ENCODE data around the gene PTCSC3.

The PTCSC3 gene

DNA sequence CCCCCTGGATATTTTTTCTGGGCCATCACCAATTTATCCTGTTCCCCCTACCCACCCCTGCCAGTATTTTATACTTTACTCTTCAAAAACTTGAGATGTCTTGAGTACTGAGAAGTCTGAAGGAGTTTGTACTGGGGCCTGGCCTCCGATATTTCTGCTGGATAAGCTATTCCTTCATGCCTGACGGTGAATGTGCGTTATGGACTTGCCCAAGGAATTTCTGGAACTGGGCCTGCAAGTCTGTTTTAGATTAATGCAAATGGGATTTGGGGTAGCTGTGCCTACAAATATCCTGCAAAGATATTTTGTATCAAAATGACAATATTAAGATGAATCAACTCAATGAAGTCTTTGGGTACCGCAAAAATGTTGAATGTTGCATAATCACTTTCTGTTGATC, at the start of gene PTCSC3:
TSS of gene PTCSC3 (minus strand) at position 199 of the 400 bp plus-strand sequence.
- no peak for DNase-seq (ENCODE audit: low spot score)

- DNase-seq (ENCODE audit: low spot score): no peak
These were observed 49.6 kb upstream of the PTCSC3 start for GRCh38 chr14:36226164-36226563.

GRCh38 chr14:36224176-36224575, 47.7 kb upstream of the PTCSC3 start:
- peak; percentile 10 for DNase-seq (ENCODE audit: low spot score)

- no peak for DNase-seq (ENCODE audit: low spot score)
These were observed 47.0 kb upstream of the PTCSC3 start for GRCh38 chr14:36223558-36223957.

DNA sequence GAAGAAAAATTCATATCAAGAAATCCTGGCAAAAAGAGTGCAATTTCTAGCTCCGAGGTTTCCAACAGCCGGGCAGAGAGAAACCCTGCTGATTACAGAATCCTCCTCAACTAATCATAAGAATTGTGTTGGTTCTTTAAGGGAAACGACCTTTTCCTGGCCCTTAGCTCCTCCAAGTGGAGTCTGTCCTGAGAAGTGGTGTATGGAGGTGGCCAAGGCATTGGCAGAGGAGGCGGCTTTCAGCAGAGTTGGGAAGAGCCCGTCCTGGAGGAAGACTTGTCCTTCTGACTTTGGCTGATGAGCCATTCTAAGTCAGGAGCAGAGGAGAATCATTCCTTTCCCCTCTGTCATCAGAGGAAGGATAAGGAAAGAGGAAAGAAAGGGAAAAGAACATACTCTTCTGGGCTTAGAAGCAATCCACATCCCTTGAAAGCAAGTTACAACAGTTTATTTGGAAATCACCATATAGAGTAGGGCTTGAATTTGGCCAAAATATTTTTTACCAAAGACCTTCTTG, 46.5 kb upstream of the PTCSC3 start:
- DNase-seq (ENCODE audit: low spot score): no peak

GRCh38 chr14:36222337-36222736, 45.8 kb upstream of the PTCSC3 start:
- DNase-seq (ENCODE audit: low spot score): no peak

DNA sequence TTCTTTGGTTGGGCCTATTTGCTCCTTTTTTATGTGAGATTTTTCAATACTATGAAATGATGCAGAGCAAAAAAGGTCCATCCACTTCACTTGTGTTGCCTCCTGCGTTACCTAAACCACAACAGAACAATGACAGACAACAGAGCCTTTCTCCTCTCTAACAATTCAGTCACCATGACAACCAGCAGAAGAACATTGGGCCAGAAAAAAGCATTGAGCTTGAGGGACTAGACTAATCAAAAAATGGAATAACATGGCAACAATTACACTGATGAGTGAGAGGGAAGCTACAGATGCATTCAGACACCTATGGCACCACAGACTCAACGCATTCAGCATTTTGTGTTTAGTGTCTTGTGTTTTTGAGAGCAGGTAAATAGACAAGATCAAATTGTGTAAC, 44.6 kb upstream of the PTCSC3 start:
- DNase-seq (ENCODE audit: low spot score): no peak

DNA sequence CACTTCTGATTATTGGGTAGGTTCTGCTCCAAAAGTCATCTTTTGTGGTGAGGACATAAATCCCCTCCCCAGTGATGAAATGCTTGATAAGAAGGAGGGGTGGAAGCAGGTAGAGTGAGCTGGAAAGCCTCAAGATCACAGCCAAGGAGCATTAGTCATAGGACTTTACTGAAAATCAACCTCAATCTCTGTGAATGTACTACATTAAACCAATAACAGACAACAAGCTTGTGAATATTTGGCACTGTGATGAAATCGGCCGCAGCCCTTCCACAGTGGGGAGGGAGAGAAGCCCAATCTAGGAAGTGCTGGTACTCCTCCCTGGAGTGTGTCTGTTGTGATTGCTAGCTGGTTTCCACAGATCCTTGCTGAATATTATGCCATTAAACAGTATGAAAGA, 41.2 kb upstream of the PTCSC3 start:
- DNase-seq (ENCODE audit: low spot score): no peak

DNA sequence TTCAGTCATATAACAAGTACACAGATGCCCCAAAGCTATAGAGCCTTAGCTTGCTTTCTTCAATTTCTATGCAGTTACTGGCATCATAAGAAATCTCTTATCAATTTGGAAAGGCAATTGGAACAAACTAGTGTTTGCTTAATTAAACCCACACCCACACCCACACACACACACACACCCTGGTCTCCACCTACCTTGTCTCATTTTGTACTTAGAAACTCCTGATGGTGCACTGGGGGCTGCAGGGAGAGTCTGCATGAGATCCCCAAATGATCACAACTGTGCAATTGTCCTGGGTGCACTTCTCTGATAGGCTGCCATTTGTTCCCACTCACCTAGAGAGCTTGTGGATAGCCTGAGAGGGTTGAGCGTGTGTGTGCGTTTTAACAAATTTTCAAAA, 40.5 kb upstream of the PTCSC3 start:
- DNase-seq (ENCODE audit: low spot score): no peak

DNA sequence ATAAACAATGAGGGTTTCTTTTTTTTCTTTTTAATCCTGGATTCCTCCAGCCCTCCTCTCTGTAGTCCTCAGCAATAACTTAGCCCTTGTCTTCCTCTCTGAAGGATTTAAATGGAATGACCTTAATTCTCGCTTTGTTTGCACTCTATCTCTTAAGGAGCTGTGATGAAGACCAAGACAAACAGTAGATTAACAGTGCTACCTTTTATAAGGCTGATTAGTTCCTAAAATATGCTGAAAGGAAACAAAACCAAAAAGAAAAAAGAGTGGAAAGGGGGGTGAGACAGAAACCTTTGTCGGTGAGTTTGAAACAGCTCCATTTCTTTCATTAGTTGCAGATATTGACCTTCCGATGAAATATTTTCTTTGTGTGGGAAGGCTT, 38.7 kb upstream of the PTCSC3 start:
- no peak for DNase-seq (ENCODE audit: low spot score)

- no peak for DNase-seq (ENCODE audit: low spot score)
These were observed 38.1 kb upstream of the PTCSC3 start for GRCh38 chr14:36214476-36215216.

GRCh38 chr14:36212987-36213386, 36.5 kb upstream of the PTCSC3 start:
- DNase-seq (ENCODE audit: low spot score): no peak

- DNase-seq (ENCODE audit: low spot score): no peak
These were observed 36.1 kb upstream of the PTCSC3 start for GRCh38 chr14:36212577-36212976.

DNA sequence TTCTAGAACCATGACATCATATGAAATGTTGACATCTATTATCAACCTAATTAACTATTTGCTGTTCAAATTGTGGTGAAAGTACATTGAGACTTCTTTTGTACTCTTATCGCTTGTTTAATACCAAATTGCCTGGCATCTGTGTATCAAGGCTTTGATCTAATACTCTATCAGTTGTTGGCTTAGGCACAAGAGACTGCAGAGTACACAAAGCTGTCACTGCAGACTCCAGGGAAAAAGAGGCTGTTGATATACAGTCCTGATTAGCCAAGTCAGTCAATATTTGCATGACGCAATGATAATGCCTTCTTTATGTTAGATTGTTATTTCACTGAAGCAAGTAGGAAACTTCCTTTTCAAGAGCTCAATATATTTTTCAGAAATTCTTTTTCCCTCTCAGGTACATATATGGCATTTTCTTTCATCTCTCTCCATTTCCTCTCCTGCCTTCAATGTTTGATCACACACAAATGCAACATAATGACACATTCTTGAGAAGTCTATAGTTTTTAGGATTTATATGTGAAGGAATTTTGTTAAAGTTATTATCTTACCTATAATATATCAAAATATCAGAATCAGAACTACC, 32.3 kb upstream of the PTCSC3 start:
- DNase-seq (ENCODE audit: low spot score): no peak

- peak; percentile 25 for DNase-seq (ENCODE audit: low spot score)
These were observed 31.0 kb upstream of the PTCSC3 start for GRCh38 chr14:36207500-36207899.

GRCh38 chr14:36204461-36205073, 28.0 kb upstream of the PTCSC3 start:
- DNase-seq (ENCODE audit: low spot score): no peak

GRCh38 chr14:36198378-36198777, 21.9 kb upstream of the PTCSC3 start:
- no peak for DNase-seq (ENCODE audit: low spot score)

DNA sequence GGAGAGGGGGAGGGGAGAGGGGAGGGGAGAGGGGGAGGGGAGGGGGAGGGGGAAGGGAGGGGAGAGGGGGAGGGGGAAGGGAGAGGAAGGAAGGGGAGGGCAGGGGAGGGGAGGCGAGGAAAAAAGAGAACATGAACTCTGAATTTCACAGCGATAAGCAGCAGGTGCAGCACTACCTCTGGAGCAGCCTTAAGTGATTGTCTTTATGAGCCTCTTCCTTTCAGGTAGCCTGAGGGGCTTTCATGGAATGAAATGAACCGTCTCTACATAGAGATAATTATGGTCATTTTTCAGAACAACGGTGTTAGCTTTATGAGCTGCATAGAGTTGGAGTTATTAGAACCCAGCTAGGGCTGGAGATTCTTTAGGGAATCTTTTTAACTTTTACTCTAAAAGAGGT, 18.1 kb upstream of the PTCSC3 start:
- no peak for DNase-seq (ENCODE audit: low spot score)

DNA sequence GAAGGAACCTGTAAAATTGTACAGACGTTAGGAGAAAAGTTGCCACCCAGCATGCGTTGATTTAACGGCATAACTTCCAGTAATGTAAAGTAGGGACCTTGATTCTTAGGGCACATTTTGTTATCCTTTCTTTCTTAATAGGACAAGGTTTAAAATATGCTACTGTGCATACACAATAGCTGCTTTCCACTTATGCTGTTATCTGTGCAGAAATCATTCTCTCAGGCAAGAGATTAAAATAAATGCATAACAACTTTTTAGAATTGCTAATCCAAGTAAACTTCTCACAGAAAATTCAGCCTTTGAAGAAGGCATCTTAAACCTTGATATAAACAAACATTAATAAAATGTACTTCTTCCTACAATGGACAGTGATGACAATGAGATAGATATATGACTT, 16.0 kb upstream of the PTCSC3 start:
- no peak for DNase-seq (ENCODE audit: low spot score)

- DNase-seq (ENCODE audit: low spot score): no peak
These were observed 6.9 kb upstream of the PTCSC3 start for GRCh38 chr14:36183402-36183801.

- DNase-seq (ENCODE audit: low spot score): no peak
These were observed 4.9 kb upstream of the PTCSC3 start for GRCh38 chr14:36181417-36181816.

- no peak for DNase-seq (ENCODE audit: low spot score)
These were observed 967 bp upstream of the PTCSC3 start for GRCh38 chr14:36177489-36177888.

- DNase-seq (ENCODE audit: low spot score): no peak
These were observed 1.6 kb downstream of the PTCSC3 start for GRCh38 chr14:36174767-36175424.
